K562 (cell line): Measurements from ENCODE around the gene UBE2U. TPM values are rescaled to one million over a fixed set of nuclear protein-coding genes. Genes with fewer than 3 reads are reported as not detected.

Experiments used
- ATAC-seq: fragments of 200-7000 bp; cut with Tn5 transposase; 3 replicates; pipeline ENCODE4 v1.9.1; 2020; ENCODE audit warnings: moderate library complexity
- BruUV-seq: library from RNA; stranded (reverse); fragments of 400-500 nt; replicated peaks from 2 replicates; lab custom pipeline; 2021; lab: Mats Ljungman, UMichigan
- CTCF ChIA-PET: fragments of 300-600 bp; formaldehyde crosslinking; extraction: SDS; loops from one replicate; lab custom pipeline; 2021; ENCODE audit warnings: low intra/inter-chr PET ratio; lab: Yijun Ruan, JAX
- POLR2A ChIA-PET: fragments of 300-600, 350-650 bp; sonication (Branson Sonifier 250); formaldehyde crosslinking; extraction: SDS; loops from one replicate; lab custom pipeline; 2021; ENCODE audit warnings: antibody characterized with exemption, inconsistent platforms; lab: Yijun Ruan, JAX
- DNase-seq, 4 experiments: peaks; one replicate each; pipeline versions ENCODE4 v3.0.0 to v3.0.0-alpha.2; 2011 to 2018; ENCODE audit warnings: low spot score in 3 of 4, mixed read lengths in 3 of 4; ENCODE audit errors: extremely low read depth in 1 of 4
- FAIRE-seq: peaks from 2 replicates; lab custom pipeline; 2011; peaks lifted over from hg19 to GRCh38; lab: Jason Lieb, UNC
- H2AFZ ChIP-seq: 2 replicates; pipeline ENCODE4 v1.6.0; 2011; ENCODE audit warnings: low read depth, low read length, control low read depth, inconsistent platforms
- H3K27ac ChIP-seq: fragments of 200-600 bp; 3 replicates; pipeline ENCODE4 v1.8.0; 2011; ENCODE audit warnings: low read depth, mild to moderate bottlenecking, control low read depth, inconsistent platforms, low read length, moderate library complexity, mixed read lengths; ENCODE audit errors: extremely low read depth
- H3K27me3 ChIP-seq, 2 experiments: fragments of 300-600 bp in 1 of 2; 2 replicates in 1 of 2; 3 replicates in 1 of 2; pipeline versions ENCODE4 v1.6.0 to v1.8.0; 2011; ENCODE audit warnings: inconsistent platforms in 2 of 2, low read length in 2 of 2, mild to moderate bottlenecking in 1 of 2, mixed read lengths in 1 of 2, moderate library complexity in 1 of 2; ENCODE audit not compliant: control insufficient read depth in 2 of 2, insufficient read depth in 2 of 2
- H3K36me3 ChIP-seq: fragments of 300-600 bp; 3 replicates; pipeline ENCODE4 v1.8.0; 2011; ENCODE audit warnings: mild to moderate bottlenecking, low read length, inconsistent platforms; ENCODE audit not compliant: control insufficient read depth, insufficient read depth
- H3K4me1 ChIP-seq, 2 experiments: fragments of 200-600 bp in 1 of 2; replicated peaks in 1 of 2; 2 replicates in 1 of 2; 3 replicates in 1 of 2; pipeline versions ENCODE4 v1.5.1 to v1.8.0; 2011; ENCODE audit warnings: inconsistent platforms in 2 of 2, low read length in 2 of 2, mild to moderate bottlenecking in 1 of 2, mixed read lengths in 1 of 2, moderate library complexity in 1 of 2; ENCODE audit not compliant: control insufficient read depth in 2 of 2, insufficient read depth in 2 of 2
- H3K4me2 ChIP-seq: 2 replicates; pipeline ENCODE4 v1.6.1; 2011; ENCODE audit warnings: low read length, control low read depth, inconsistent platforms, mixed read lengths; ENCODE audit not compliant: insufficient read depth
- H3K4me3 ChIP-seq: fragments of 200-600 bp; sonication (generic), shearing (Covaris generic); 2 replicates; pipeline ENCODE4 v1.5.1; 2016; ENCODE audit warnings: control low read depth, inconsistent platforms
- H3K79me2 ChIP-seq: fragments of 200-600 bp; 3 replicates; pipeline ENCODE4 v1.8.0; 2011; ENCODE audit warnings: low read length, inconsistent platforms; ENCODE audit not compliant: control insufficient read depth, insufficient read depth
- H3K9ac ChIP-seq, 2 experiments: 2 replicates each; pipeline versions ENCODE4 v1.6.0 to v1.6.1; 2011; ENCODE audit warnings: low read depth in 2 of 2, low read length in 2 of 2, control low read depth in 1 of 2, inconsistent platforms in 1 of 2, mild to moderate bottlenecking in 1 of 2, mixed read lengths in 1 of 2; ENCODE audit not compliant: insufficient read depth in 1 of 2
- H3K9me1 ChIP-seq: one replicate; pipeline ENCODE4 v1.6.0; 2011; ENCODE audit warnings: inconsistent platforms, mild to moderate bottlenecking, low read length, moderate library complexity; ENCODE audit not compliant: control insufficient read depth, insufficient read depth
- H3K9me3 ChIP-seq: replicated peaks from 2 replicates; pipeline ENCODE4 v1.5.1; 2011; ENCODE audit warnings: low read depth, low read length, inconsistent platforms; ENCODE audit not compliant: control insufficient read depth, insufficient read depth
- H4K20me1 ChIP-seq: replicated peaks from 2 replicates; pipeline ENCODE4 v1.6.1; 2011; ENCODE audit warnings: low read length, inconsistent platforms, mixed read lengths; ENCODE audit not compliant: control insufficient read depth, insufficient read depth
- BRCA1 ChIP-seq, 2 experiments: fragments of 450-650 bp in 1 of 2; sonication (generic) in 1 of 2; formaldehyde crosslinking in 1 of 2; IDR thresholded peaks; 2 replicates each; pipeline versions ENCODE4 v1.5.0 to v1.6.1; 2017 to 2020; ENCODE audit warnings: mild to moderate bottlenecking in 1 of 2, missing genetic modification reagents in 1 of 2
- C11orf30 ChIP-seq: fragments of 450-650 bp; IDR thresholded peaks from 2 replicates; pipeline ENCODE4 v1.6.1; 2016; ENCODE audit warnings: low read depth, mild to moderate bottlenecking
- CEBPG ChIP-seq, 3 experiments: fragments of 200-800 bp in 1 of 3; sonication (Bioruptor generic) in 1 of 3; sonication (generic) in 1 of 3; formaldehyde crosslinking in 1 of 3; IDR thresholded peaks in 2 of 3; conservative IDR thresholded peaks in 1 of 3; 2 replicates each; pipeline versions ENCODE4 v1.6.1 to v1.8.0; 2016 to 2022; ENCODE audit warnings: missing compliant biosample characterization in 2 of 3, missing genetic modification characterization in 2 of 3, mild to moderate bottlenecking in 1 of 3, missing genetic modification reagents in 1 of 3
- CHD2 ChIP-seq: IDR thresholded peaks from 2 replicates; pipeline ENCODE4 v1.6.1; 2011; ENCODE audit warnings: low read depth, low read length
- CREB3 ChIP-seq: fragments of 450-650 bp; conservative IDR thresholded peaks from 2 replicates; pipeline ENCODE4 v1.6.1; 2016; ENCODE audit warnings: missing genetic modification characterization, low read depth, mild to moderate bottlenecking, missing compliant biosample characterization, moderate library complexity
- DIDO1 ChIP-seq: fragments of 450-650 bp; IDR thresholded peaks from 2 replicates; pipeline ENCODE4 v1.6.1; 2016; ENCODE audit warnings: low read depth, missing biosample characterization, missing genetic modification characterization
- ESRRB ChIP-seq: fragments of 250-450 bp; sonication (Bioruptor Pico); IDR thresholded peaks from 2 replicates; pipeline ENCODE4 v1.5.0; 2020; ENCODE audit warnings: mild to moderate bottlenecking, moderate library complexity, borderline replicate concordance
- HDAC2 ChIP-seq: fragments of 450-650 bp; IDR thresholded peaks from 2 replicates; pipeline ENCODE4 v1.6.1; 2016; ENCODE audit warnings: mild to moderate bottlenecking
- JUNB ChIP-seq: fragments of 450-650 bp; formaldehyde crosslinking; conservative IDR thresholded peaks from 2 replicates; pipeline ENCODE4 v1.4.0; 2020; ENCODE audit warnings: mild to moderate bottlenecking
- KLF10 ChIP-seq: fragments of 250-450 bp; sonication (Bioruptor Pico); IDR thresholded peaks from 2 replicates; pipeline ENCODE4 v1.6.1; 2021; ENCODE audit warnings: matching md5 sums
- PHB2 ChIP-seq: fragments of 450-650 bp; IDR thresholded peaks from 2 replicates; pipeline ENCODE4 v1.6.1; 2017; ENCODE audit warnings: low read depth
- POLR2H ChIP-seq: IDR thresholded peaks from 2 replicates; pipeline ENCODE4 v1.6.1; 2016; ENCODE audit warnings: missing genetic modification characterization, low read depth, mild to moderate bottlenecking, control low read depth, missing compliant biosample characterization, moderate library complexity
- PPARD ChIP-seq: fragments of 250-450 bp; sonication (Bioruptor Pico); IDR thresholded peaks from 2 replicates; pipeline ENCODE4 v1.8.0; 2022; ENCODE audit warnings: inconsistent platforms, mild to moderate bottlenecking, moderate library complexity
- PRMT5 ChIP-seq: sonication (generic); formaldehyde crosslinking; IDR thresholded peaks from 2 replicates; pipeline ENCODE4 v1.5.0; 2020; ENCODE audit warnings: missing genetic modification reagents
- RBM25 ChIP-seq: fragments of 200-400 bp; formaldehyde crosslinking; IDR thresholded peaks from 2 replicates; pipeline ENCODE4 v1.6.1; 2018; ENCODE audit warnings: low read length, low read depth, moderate library complexity; ENCODE audit not compliant: severe bottlenecking
- SMAD4 ChIP-seq: fragments of 250-450 bp; sonication (Bioruptor Pico); conservative IDR thresholded peaks from 2 replicates; pipeline ENCODE4 v1.8.0; 2021; ENCODE audit warnings: inconsistent platforms, mild to moderate bottlenecking, moderate library complexity
- ZBTB1 ChIP-seq: sonication (generic); formaldehyde crosslinking; IDR thresholded peaks from 2 replicates; pipeline ENCODE4 v1.8.1; 2023; ENCODE audit warnings: missing genetic modification reagents, low read depth, mild to moderate bottlenecking, borderline replicate concordance
- ZBTB7A ChIP-seq: IDR thresholded peaks from 2 replicates; pipeline ENCODE4 v1.6.1; 2011; ENCODE audit warnings: low read depth, mild to moderate bottlenecking, low read length, moderate library complexity, borderline replicate concordance; ENCODE audit not compliant: control insufficient read depth
- ZFPM2 ChIP-seq: fragments of 250-450 bp; sonication (Bioruptor Pico); IDR thresholded peaks from 2 replicates; pipeline ENCODE4 v1.5.1; 2022; ENCODE audit warnings: mild to moderate bottlenecking
- ZNF212 ChIP-seq: fragments of 450-650 bp; formaldehyde crosslinking; IDR thresholded peaks from 2 replicates; pipeline ENCODE4 v1.4.0; 2020; ENCODE audit warnings: mild to moderate bottlenecking
- ZNF77 ChIP-seq: fragments of 250-450 bp; sonication (Bioruptor Pico); IDR thresholded peaks from 2 replicates; pipeline ENCODE4 v1.5.0; 2020
- WGBS: fragments of 100-300 bp; shearing (Covaris generic); methylation state at CpG from one replicate; pipeline ENCODE4 v1.1.6; 2016; ENCODE audit warnings: low coverage, mixed read lengths; ENCODE audit not compliant: insufficient coverage; ENCODE audit errors: missing lambda C conversion rate; 5-methylcytosine and 5-hydroxymethylcytosine counted together
- in situ Hi-C: fragments of 300-500 bp; cut with MboI; formaldehyde crosslinking; loops from 4 replicates; pipeline ENCODE4 v1.15.0; 2018; ENCODE audit warnings: inconsistent platforms, mixed read lengths
- intact Hi-C: fragments of 100-400 bp; cut with micrococcal nuclease; formaldehyde crosslinking; loops from 2 replicates; pipeline ENCODE4 v1.14.2; 2022
- polyA plus RNA-seq, 8 experiments: library from polyadenylated mRNA; depleted of rRNA in 4 of 8; stranded (reverse) in 5 of 8; unstranded in 3 of 8; fragments of >200 nt; fragmentation: Nextera tagmentation in 2 of 8; fragmentation: Illumina TruSeq in 1 of 8; extraction: Ambion mirVana in 2 of 8; extraction: Trizol in 1 of 8; gene quantifications; 2 replicates each; pipeline versions ENCODE4 v1.2.1 to v1.2.3, GENCODE V29; 2011 to 2014; ENCODE audit warnings: inconsistent platforms in 1 of 8, missing spikeins in 1 of 8
- total RNA-seq, 7 experiments: library from RNA; depleted of rRNA in 6 of 7; stranded (reverse); fragments of >200 nt in 6 of 7; fragmentation: Illumina TruSeq in 2 of 7; extraction: Trizol in 2 of 7; gene quantifications; 2 replicates each; pipeline versions ENCODE4 v1.2.1 to v1.2.3, GENCODE V29; 2011 to 2021; ENCODE audit warnings: low replicate concordance in 1 of 7
- TF ChIP-seq, protein P1 (sequence below): fragments of 450-650 bp; formaldehyde crosslinking; IDR thresholded peaks from 2 replicates; pipeline ENCODE4 v1.4.0; 2022; ENCODE audit warnings: mild to moderate bottlenecking, moderate library complexity

Gene UBE2U
- total and polyA plus RNA-seq, 9 of the 15 experiments (the other 6 are each of a cell fraction or from before 2014, with no cell fraction given) = not detected

GRCh38 chr1:64290420-64290819 is 87.0 kb downstream of the UBE2U start:
- intact Hi-C loops = no loop called here
- BruUV-seq = no TSS peak
- Histone ChIP-seq H3K27ac (no peak overlapping the region), H3K4me3 (no peak overlapping the region), H3K9me1 (no peaks in the 10 kb centered on the region), H3K79me2 (no peaks in the 10 kb centered on the region), H3K9ac (no peak overlapping the region), H4K20me1 (no peaks in the 10 kb centered on the region), H2AFZ (no peak overlapping the region), H3K4me1 (no peaks in the 10 kb centered on the region), H3K4me2 (no peak overlapping the region), H3K9me3 (no peaks in the 10 kb centered on the region), H3K27me3 (peaks cover 0 to 4% of the 10 kb centered on the region in 2 experiments; a peak in 1 of 5 replicates), H3K36me3 (no peaks in the 10 kb centered on the region)
- in situ Hi-C loops = no loop called here
- no peak for DNase-seq
- ChIA-PET POLR2A (no interaction called here), CTCF (no interaction called here)
- WGBS = 0% methylated on average over 1 of the region's 1 CpG
- no peak for FAIRE-seq
- no peak; the same call in 2 of the 3 replicates for ATAC-seq
- TF ChIP-seq PPARD (CRISPR knock-in tag) = no peak
- peak; percentile 45; the same call in 1 of the 2 replicates for TF ChIP-seq SMAD4 (CRISPR knock-in tag)
- TF ChIP-seq BRCA1 (IDR thresholded peaks at IDR 0.05) = no peak
- TF ChIP-seq BRCA1 (CRISPR knock-in tag; IDR thresholded peaks at IDR 0.05) = no peak
- TF ChIP-seq DIDO1 = no peak
- TF ChIP-seq CHD2 = no peak
- TF ChIP-seq, protein P1, sequence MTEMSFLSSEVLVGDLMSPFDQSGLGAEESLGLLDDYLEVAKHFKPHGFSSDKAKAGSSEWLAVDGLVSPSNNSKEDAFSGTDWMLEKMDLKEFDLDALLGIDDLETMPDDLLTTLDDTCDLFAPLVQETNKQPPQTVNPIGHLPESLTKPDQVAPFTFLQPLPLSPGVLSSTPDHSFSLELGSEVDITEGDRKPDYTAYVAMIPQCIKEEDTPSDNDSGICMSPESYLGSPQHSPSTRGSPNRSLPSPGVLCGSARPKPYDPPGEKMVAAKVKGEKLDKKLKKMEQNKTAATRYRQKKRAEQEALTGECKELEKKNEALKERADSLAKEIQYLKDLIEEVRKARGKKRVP = 0 out of 2 replicates have a peak, but pooled peaks have one; percentile 28
- no peak for TF ChIP-seq C11orf30
- TF ChIP-seq PRMT5 = no peak
- TF ChIP-seq ZNF77 (CRISPR knock-in tag) = no peak
- no peak for TF ChIP-seq KLF10 (CRISPR knock-in tag)
- no peak for TF ChIP-seq RBM25
- no peak for TF ChIP-seq ZNF212 (CRISPR knock-in tag)
- TF ChIP-seq ZFPM2 = no peak
- TF ChIP-seq HDAC2 = no peak
- TF ChIP-seq CEBPG (CRISPR knock-in tag; IDR thresholded peaks at IDR 0.05) = no peak
- peak in 1 of 2 experiments; percentile 76; a peak in 2 of 4 replicates for TF ChIP-seq CEBPG (tag; conservative IDR thresholded peaks at IDR 0.05 in 1 of 2, IDR thresholded peaks at IDR 0.05 in 1 of 2)
- TF ChIP-seq PHB2 = no peak
- no peak for TF ChIP-seq ESRRB
- TF ChIP-seq ZBTB7A = no peak
- TF ChIP-seq CREB3 (tag) = no peak
- peak; percentile 52 for TF ChIP-seq POLR2H (tag)
- no peak for TF ChIP-seq ZBTB1
- TF ChIP-seq JUNB (CRISPR knock-in tag) = no peak
